D721Med (cell line): Measurements from ENCODE around the gene PRLH.

Experiments
- DNase-seq: peaks from one replicate; pipeline ENCODE4 v3.0.0; 2011; ENCODE audit warnings: low spot score; ENCODE audit not compliant: insufficient read length
- FAIRE-seq: peaks from 2 replicates; lab custom pipeline; 2011; peaks lifted over from hg19 to GRCh38; lab: Jason Lieb, UNC
- CTCF ChIP-seq: IDR thresholded peaks from 2 replicates; pipeline ENCODE4 v1.5.1; 2012; ENCODE audit warnings: mild to moderate bottlenecking, control low read depth; ENCODE audit not compliant: insufficient read depth; ENCODE audit errors: missing control alignments

Gene PRLH

DNA sequence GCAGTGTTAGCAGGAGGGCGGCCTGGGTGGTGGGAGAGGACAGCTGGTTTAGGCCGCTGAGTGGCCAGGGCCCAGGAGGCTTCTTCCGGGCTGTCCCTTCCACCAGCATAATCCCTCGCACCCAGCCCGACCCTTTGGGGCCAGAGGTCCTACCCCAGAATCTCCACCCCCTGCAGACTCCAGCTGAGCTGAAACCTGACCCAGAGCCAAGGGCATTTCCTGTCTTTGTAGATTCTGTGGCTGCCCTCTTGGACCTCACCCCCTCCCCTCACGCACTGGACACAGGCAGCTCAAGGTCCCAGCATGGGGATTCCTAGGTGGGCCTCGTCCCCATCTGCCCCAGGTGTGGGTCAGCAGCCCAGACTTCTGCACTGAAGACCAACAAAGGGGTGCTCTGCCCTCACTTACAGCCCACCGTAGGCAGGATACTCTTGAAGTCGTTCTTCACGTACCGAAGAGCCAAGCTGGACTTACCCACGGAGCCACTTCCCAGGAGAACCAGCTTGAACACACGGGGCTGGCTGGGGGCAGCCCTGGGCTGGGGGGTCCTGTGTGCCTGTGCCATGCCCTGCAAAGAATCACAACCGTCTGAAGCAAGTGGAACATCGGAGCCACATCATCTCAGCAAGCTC lies 19.3 kb downstream of the PRLH start:
- no peak for FAIRE-seq
- no peak for TF ChIP-seq CTCF
- DNase-seq: no peak

DNA sequence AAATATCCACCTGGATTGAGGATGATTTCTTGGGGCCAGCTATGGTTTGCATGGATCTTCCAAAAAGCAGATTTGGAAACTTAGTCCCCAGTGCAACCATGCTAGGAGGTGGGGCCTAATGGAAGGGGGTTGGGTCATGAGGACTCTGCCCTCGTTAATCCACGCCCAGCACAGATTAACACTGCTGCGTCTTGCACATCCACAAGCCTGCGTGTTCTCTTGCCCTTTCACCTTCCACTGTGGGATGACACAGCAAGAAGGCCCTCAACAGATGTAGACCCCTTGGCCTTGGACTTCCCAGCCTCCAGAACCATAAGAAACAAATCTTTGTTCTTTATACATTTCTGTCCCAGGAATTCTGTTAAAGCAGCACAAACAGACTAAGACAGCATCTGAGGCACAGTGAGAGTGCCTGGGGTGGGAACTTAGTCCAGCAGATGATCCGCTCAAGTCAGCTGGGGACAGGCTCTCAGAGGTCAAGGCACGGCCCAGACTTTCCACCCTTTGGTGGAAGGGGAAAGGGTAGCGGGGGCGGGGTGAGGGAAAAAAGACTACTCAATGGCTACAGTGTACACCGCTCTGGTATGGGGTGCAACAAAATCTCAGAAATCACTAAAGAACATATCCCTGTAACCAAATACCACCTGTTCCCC lies 21.8 kb downstream of the PRLH start:
- TF ChIP-seq CTCF: no peak
- DNase-seq (no peak), FAIRE-seq (no peak)

- no peak for FAIRE-seq
- no peak for DNase-seq
- TF ChIP-seq CTCF: no peak
These were observed 24.1 kb downstream of the PRLH start, which contains the start of gene RAB17 for GRCh38 chr2:237590272-237591140. Gene RAB17, minus strand, starts transcription at chr2:237590734. Its CDS starts 4,580 bp downstream, at chr2:237586154.

DNA sequence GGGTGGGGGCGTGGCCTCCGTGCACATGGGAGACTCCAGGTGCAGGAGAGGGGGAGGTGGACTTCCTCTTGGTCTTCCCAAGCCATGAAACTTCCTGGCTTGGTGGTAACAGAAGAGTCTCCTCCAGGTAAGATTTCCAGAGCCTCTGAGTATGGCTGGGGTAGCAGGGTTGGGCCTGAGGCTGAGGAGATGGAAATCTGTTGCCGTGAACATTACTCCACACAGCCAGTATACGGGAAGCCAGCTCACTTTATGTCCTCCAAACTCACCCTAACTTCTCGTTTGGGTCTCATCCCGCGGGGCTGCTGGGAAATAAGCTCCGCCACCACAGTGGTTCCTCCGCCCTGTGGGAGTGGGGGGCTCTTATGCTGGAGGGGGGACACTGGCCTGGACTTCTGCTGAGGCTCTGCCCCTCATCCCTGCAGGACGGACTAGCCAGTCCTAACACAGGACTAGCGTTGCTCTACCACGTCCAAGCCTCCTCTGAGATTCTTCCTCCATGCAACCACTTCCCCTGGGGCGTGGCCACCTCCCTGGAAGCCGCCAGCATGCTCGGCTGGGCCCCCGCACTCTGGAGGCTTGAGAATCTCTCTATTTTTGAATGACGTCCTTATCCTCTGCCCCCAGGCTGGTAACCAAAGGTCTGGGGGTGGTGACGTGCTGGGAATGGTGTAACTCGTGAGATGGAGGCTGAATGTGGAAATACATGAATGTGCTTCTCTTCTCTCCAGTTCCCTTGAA lies 24.9 kb downstream of the PRLH start:
- no peak for FAIRE-seq
- no peak for TF ChIP-seq CTCF
- DNase-seq: no peak

GRCh38 chr2:237592425-237592980 lies 26.1 kb downstream of the PRLH start:
- FAIRE-seq (no peak), DNase-seq (no peak)
- TF ChIP-seq CTCF: no peak

- TF ChIP-seq CTCF: no peak
- FAIRE-seq (no peak), DNase-seq (no peak)
These were observed 26.7 kb downstream of the PRLH start for GRCh38 chr2:237593036-237593435.
